ENCODE data around the gene PCYT2.

PCYT2 gene

DNA sequence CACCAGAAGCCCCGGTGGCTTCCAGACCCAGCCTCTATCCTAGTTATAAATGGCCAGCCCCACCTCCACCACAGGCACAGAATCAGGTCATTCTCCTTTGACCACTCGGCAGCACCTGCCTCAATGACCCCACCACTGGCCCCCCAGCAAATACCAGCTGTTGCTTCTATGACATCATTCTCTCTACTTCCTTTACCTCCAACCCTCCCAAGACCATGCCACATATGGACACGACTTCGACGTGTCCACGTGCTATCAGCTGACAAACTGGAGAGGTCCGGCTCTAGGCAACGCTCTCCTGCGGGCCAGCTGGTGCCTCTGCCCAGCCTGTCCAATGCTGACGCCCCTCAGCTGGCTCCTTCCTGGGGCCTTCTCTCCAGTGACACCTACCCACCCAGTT, 25.7 kb downstream of the PCYT2 start:
- Mint-ChIP-seq H3K27ac (no peak overlapping the region), H3K9me3 (no peaks in the 10 kb centered on the region), H3K4me3 (peak overlapping the region in 2 of 3 experiments; percentile 19 to 45), H3K36me3 (ENCODE audit: low read depth) (peaks cover 60% of the 10 kb centered on the region), H3K27me3 (ENCODE audit: low read depth) (no peaks in the 10 kb centered on the region), H3K4me1 (peaks cover 4% of the 10 kb centered on the region)
- TF ChIP-seq, protein P1, sequence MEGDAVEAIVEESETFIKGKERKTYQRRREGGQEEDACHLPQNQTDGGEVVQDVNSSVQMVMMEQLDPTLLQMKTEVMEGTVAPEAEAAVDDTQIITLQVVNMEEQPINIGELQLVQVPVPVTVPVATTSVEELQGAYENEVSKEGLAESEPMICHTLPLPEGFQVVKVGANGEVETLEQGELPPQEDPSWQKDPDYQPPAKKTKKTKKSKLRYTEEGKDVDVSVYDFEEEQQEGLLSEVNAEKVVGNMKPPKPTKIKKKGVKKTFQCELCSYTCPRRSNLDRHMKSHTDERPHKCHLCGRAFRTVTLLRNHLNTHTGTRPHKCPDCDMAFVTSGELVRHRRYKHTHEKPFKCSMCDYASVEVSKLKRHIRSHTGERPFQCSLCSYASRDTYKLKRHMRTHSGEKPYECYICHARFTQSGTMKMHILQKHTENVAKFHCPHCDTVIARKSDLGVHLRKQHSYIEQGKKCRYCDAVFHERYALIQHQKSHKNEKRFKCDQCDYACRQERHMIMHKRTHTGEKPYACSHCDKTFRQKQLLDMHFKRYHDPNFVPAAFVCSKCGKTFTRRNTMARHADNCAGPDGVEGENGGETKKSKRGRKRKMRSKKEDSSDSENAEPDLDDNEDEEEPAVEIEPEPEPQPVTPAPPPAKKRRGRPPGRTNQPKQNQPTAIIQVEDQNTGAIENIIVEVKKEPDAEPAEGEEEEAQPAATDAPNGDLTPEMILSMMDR (IDR thresholded peaks at IDR 0.05; ENCODE audit: unreplicated experiment in 3 of 3), result no peak

DNA sequence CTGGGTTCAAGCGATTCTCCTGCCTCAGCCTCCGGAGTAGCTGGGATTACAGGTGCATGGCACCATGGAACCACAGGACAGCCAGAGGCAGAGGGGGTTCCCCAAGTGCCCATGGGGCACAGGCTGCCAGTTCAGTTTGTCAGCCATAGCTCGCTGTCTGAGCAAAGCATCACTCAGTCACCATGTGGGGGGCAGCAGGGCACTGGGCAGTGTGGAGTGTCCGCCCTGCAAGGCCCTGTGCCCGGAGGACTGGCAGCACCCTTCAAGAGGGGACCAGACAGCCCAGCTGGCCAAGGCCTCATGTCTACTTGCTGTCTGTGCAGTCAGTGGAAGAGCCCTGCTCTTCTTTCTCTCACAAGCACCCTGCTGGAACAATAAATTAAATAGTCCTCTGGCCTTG, 26.2 kb downstream of the PCYT2 start:
- Mint-ChIP-seq H3K9me3 (no peaks in the 10 kb centered on the region), H3K36me3 (ENCODE audit: low read depth) (peaks cover 60% of the 10 kb centered on the region), H3K27me3 (ENCODE audit: low read depth) (no peaks in the 10 kb centered on the region), H3K4me3 (no peak overlapping the region), H3K4me1 (peaks cover 4% of the 10 kb centered on the region), H3K27ac (no peak overlapping the region)
- TF ChIP-seq, protein P1 (IDR thresholded peaks at IDR 0.05; ENCODE audit: unreplicated experiment in 3 of 3), result no peak

DNA sequence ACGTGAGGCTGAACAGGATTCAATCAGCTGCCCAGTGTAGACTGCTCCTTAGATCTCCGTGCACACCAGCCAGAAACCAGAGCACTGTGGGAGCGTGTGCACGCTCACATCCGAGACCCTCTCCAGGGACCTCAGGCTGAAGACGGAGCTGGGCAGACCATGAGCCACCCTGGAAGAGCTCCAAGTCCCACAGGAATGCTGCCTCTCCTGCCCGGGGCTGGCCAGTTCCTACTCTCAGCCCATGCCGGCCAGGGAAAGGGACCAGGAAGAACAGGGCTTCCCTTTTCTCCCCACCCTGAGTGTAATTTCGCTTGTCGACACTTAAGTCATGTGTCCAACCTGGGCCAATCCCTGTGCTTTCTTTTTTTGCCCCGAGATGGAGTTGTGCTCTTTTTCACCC, 26.7 kb downstream of the PCYT2 start:
- H3K4me3 Mint-ChIP-seq, result peak overlapping the region in 1 of 3 experiments; percentile 27

DNA sequence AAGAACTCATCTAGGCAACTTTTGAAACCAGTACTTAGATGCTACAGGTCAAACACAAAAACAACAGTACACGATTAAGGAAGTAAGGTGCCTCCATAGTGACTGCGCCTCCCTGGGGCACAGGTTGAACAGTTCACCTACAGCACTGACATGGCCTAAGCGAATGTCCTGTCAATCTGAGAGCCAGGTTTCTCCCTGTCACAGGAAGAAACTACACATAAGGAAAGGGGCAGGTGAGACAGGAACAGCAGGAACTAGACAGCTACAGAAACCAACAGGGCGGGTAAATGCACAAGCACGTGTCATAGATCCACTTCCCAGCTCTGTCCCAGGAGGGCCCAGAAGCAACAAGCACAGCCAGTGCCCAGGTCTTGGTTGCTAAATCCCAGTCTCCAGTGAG, 32.1 kb downstream of the PCYT2 start:
- Mint-ChIP-seq H3K27me3 (ENCODE audit: low read depth) (no peaks in the 10 kb centered on the region), H3K36me3 (ENCODE audit: low read depth) (peaks cover 39% of the 10 kb centered on the region), H3K9me3 (no peaks in the 10 kb centered on the region), H3K4me1 (no peaks in the 10 kb centered on the region), H3K4me3 (no peak overlapping the region), H3K27ac (no peak overlapping the region)
- TF ChIP-seq, protein P1 (IDR thresholded peaks at IDR 0.05; ENCODE audit: unreplicated experiment in 3 of 3), result no peak

More for the DNA sequence above, 26.7 kb downstream of the PCYT2 start:
- H3K9me3 Mint-ChIP-seq, result no peaks in the 10 kb centered on the region
- TF ChIP-seq, protein P1 (IDR thresholded peaks at IDR 0.05; ENCODE audit: unreplicated experiment in 3 of 3), result no peak
- H3K27me3 Mint-ChIP-seq (ENCODE audit: low read depth), result no peaks in the 10 kb centered on the region
- peaks cover 63% of the 10 kb centered on the region for H3K36me3 Mint-ChIP-seq (ENCODE audit: low read depth)
- no peak overlapping the region for H3K27ac Mint-ChIP-seq
- H3K4me1 Mint-ChIP-seq, result peaks cover 4% of the 10 kb centered on the region

DNA sequence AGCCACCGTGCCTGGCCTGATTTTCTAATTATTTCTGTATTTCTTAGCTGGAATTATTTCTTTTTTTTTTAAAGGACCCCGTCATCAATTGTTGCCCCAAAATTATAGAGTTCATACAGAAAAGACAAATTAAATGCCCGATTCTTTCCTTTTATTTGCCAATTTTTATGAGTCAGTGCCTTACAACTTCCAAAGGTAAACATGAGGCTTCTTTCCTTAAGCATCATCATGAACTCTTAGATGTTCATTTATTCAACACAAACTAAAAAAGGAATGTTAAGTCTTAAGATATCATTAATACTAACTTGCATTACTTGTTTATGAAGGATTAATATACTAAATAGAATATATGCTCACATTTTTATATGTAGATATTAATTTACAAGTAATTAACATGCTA, 32.9 kb downstream of the PCYT2 start:
- no peak overlapping the region for H3K27ac Mint-ChIP-seq
- H3K4me1 Mint-ChIP-seq, result no peaks in the 10 kb centered on the region
- TF ChIP-seq, protein P1 (IDR thresholded peaks at IDR 0.05; ENCODE audit: unreplicated experiment in 3 of 3), result no peak
- no peak overlapping the region for H3K4me3 Mint-ChIP-seq
- H3K9me3 Mint-ChIP-seq, result no peaks in the 10 kb centered on the region
- H3K36me3 Mint-ChIP-seq (ENCODE audit: low read depth), result peaks cover 37% of the 10 kb centered on the region
- no peaks in the 10 kb centered on the region for H3K27me3 Mint-ChIP-seq (ENCODE audit: low read depth)

DNA sequence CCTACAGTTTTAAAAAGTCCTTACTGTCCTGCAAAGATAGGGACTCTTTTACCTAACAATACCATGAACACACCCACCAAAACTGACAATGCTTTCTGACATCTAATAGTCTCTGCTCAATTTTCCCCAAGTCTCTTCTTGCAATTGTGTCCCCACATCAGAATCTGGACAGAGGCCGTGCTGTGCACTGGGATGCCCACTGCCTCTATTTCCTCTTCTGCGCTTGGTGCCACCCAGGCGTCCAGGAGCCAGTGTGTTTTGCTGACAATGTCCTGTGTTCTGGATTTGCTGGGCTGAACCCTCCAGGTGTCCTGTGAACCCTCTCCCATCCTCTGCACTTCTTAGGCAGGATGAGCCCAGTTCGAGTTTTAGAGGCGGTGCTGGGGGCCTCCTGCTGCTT, 33.6 kb downstream of the PCYT2 start:
- H3K27me3 Mint-ChIP-seq (ENCODE audit: low read depth), result no peaks in the 10 kb centered on the region
- H3K4me3 Mint-ChIP-seq, result no peak overlapping the region
- TF ChIP-seq, protein P1 (IDR thresholded peaks at IDR 0.05; ENCODE audit: unreplicated experiment in 3 of 3), result no peak
- peaks cover 34% of the 10 kb centered on the region for H3K36me3 Mint-ChIP-seq (ENCODE audit: low read depth)
- H3K9me3 Mint-ChIP-seq, result no peaks in the 10 kb centered on the region
- H3K27ac Mint-ChIP-seq, result no peak overlapping the region
- H3K4me1 Mint-ChIP-seq, result no peaks in the 10 kb centered on the region
